HG02973 (cell line): ENCODE results near the gene NR1D2.
"Not testable (repeated sequence)": the region's sequence is repeated elsewhere in the genome, so short reads cannot be mapped to it uniquely, and the experiment has no call there.

Experiments
- ATAC-seq: cut with Tn5 transposase; IDR thresholded peaks from one replicate; pipeline ENCODE4 v1.9.1; 2021; ENCODE audit warnings: moderate library complexity; ENCODE audit not compliant: unreplicated experiment

NR1D2 gene

DNA sequence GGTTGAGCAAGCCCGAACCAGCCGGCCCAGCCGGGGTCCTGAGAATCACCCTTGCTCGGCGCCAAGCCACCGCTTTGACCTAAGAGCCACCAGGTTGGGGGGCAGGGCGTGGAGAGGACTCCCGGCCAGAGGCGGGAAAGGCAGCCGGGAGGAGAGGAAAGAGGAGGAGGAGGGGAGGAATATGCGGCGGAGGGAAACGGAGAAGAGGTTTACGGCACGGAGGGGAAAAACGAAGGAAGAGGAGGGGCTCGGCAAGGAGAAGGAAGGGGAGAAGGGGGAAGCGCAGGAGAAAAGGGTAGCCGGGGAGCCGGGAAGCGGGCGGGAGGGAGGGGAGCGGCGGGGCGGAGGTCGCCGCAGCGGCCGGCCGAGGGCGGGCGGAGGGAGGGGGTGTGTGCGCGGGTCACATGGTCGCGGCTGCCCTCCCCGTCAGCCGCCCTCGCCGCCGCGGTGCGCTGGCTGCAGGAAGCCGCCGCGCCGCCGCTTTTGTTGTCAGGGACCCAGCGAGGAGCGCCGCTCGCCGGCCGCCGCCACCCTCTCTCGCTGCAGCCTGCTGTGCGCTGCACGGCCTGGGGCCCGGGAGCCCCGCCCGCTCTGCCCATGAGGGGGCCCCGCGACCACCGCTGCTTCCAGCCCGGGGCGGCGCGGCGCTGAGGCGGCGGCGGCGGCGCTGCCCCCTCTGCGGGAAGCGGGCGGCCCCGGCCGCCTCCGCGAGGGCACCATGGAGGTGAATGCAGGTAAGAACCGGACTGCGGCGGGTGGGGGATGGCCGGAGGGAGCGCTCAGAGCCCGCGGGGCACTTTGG lies at the start of gene NR1D2:
Gene NR1D2, plus strand, starts transcription at position 426 of the 802 bp plus-strand sequence. Its CDS starts 293 bp downstream, at position 719.
- ATAC-seq: peak; percentile 51

DNA sequence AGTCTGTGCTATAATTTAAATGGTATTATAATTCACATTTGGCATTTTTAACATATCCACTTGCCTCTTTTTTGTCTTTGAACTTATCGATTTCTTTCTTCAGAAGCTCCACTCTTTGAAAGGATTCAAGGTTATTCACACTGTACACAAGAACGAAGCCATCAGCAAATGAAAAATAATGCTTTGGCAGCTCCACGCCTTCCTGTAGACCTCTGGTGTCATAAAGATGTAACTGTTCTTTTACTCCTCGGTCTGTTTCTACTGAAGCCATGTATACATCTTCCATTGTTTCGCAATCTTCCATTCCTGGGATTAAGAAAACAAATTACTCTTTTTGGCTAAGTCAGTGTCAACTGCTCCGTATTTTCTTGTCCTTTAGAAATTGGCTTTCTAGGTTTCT lies 44.3 kb upstream of the NR1D2 start:
- no peak for ATAC-seq

DNA sequence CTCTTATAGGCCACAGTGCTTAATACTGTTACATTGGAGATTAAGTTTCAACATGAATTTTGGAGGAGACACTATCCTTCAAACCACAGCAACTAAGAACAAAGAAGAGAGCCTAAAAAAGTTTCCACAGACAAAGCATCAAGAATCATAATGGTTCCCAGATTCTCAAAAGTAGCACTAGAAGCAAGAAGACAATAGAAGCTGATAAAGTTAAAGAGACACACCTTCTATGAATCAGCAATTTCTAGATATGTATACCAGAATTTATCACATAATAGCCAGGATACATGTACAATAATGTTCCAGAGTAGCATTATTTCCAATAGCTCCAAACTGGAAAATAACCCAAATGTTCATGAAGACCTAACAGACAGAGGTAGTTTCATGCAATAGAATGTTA lies 40.5 kb upstream of the NR1D2 start:
- no peak for ATAC-seq

DNA sequence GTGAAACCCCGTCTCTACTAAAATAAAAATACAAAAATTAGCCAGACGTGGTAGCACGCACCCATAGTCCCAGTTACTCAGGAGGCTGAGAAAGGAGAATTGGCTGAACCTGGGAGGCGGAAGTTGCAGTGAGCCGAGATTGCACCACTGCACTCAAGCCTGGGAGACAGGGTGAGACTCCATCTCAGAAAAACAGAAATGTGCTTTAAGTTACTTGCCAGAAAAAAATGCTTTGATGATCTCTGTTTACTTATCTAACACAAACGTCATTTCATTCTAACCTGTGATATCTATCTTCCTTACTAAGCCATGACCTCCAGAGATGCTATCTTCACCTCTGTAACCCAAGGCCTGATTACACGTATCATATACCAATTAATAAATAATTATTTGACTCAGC lies 35.7 kb upstream of the NR1D2 start:
- no peak for ATAC-seq

DNA sequence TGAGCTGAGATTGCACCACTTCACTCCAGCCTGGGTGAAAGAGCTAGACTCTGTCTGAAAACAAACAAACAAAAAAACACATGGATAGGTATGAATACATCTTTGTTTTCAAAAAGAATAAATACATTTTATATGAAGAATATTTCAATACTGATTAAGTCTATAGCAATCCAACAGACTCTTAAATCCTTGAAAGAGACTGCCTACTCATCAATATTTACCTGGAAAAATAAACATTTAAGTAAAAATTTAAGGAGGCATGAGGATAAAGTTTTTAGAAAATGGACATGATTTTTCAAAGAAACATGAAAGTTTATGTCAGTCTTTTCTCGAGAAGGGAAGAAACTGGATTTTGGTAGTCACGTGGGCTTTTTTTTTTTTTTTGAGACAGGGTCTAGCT lies 33.7 kb upstream of the NR1D2 start:
- no peak for ATAC-seq

DNA sequence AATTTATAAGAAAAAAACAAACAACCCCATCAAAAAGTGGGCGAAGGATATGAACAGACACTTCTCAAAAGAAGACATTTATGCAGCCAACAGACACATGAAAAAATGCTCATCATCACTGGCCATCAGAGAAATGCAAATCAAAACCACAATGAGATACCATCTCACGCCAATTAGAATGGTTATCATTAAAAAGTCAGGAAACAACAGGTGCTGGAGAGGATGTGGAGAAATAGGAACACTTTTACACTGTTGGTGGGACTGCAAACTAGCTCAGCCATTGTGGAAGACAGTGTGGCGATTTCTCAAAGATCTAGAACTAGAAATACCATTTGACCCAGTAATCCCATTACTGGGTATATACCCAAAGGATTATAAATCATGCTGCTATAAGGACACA lies 32.8 kb upstream of the NR1D2 start:
- ATAC-seq: not testable (repeated sequence)

DNA sequence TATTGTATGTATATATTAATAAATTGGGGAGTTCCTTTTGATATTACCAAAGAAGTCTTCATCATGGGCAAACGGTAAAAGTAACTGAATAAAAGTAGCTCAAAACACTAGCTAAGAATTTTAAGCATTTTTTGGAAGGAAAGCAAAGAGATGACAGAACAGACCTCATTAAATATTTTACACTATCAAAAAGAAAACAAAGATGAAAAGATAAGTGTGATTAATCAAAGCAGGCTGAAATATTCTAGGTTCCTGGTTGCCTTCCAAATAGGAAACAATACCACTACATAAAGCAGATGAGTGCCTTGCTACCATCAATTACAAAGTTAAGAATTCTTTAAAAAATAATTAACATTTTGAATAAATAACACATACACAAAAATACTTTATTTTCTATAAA lies 31.9 kb upstream of the NR1D2 start:
- no peak for ATAC-seq

DNA sequence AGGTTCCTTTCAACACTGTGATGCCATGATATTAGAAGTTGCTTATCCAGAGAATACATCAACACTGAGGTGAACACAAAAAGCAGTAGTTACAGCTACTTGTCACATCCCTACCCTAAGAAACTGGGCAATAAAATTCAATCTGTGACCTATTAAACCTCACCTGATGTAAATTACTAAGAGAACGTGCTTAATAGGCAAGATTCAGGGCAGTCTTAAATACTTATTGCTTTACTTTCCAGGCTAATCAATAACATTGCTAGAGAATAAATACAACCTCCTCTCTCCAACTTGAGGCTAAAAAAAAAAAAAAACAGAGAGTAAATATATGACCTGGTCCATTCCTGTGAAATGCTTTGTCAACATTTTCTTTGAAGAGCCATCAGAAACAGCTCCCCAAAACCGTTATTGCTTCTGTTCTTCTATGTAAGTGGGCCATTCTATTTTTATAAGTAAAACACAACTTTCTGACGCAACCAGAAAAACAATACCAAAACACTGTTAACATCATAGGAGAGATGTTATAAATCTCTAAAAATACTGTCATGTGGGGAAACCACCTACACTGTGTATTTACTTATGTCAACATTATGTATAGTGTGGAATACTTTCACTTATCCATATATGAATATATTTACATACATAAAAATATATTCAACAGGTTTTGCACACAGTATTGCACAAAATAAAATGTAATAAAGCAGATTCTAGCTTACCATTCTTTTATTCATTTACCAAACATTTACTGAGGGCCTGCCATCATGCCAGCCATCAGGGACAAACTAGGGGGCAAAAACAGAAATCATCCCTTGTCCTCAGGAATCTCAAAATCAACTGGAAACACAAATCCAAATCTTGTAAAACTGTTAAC lies 31.0 kb upstream of the NR1D2 start:
- ATAC-seq: no peak

DNA sequence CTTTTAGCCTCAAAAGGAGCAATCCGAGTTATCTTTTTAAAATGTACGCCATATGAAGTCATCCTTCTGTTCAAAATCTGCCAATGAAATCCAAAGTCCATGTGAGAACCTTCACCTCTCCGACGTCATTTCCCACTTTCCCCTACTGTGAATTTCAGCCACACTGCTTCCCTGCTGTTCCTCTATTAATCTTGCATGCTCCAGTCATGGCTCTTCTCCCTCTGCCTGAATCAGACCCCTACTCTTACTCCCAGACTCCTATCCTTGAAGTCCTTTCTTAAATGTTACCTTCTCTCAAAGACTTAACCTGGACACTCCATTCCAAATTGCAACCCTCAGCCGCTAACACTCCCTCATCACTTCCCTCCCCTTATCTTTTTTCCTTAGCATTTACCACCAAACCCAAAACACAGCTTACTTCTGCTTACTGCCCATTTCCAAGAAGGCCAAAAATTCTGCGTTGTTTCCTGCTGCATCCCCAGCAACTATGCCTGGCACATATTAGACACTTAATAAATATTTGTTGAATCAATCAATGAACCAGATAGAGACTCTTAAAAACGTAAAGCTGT lies 29.5 kb upstream of the NR1D2 start:
- ATAC-seq: no peak

DNA sequence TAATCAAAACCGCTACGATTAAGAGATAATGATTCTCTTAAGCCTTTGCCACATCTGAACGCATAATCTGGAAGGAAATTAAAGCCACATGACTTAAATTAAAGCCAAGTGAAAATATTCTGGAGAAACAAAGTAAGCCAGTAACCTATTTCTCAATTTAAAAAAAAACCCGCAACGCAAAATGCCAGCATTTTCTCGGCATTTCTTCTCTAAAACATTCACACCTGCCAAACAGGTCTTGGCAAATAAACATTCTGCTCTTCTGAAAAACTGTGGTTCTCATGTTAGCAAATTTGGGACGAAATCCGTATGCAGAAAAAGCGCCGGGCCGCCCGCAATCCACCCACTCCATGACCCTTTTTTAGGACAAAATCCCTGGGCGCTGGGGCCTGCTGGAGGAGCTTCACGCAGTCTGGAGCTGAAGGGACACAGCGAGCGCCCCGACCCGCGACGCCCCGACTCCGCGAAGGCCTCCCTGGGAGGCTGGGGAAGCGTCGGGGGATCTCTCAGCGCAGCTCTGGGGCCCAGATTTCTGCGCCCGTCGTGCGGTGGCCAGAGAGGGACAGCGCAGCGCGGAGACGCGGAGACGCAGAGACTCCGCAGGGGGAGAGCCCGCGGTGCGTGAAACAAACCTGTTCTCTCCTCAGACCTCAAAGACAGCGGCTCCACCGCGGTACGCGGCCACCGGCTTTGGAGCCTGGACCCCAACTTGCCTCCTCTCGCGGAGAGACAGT lies 28.8 kb upstream of the NR1D2 start:
- ATAC-seq: peak; percentile 36

DNA sequence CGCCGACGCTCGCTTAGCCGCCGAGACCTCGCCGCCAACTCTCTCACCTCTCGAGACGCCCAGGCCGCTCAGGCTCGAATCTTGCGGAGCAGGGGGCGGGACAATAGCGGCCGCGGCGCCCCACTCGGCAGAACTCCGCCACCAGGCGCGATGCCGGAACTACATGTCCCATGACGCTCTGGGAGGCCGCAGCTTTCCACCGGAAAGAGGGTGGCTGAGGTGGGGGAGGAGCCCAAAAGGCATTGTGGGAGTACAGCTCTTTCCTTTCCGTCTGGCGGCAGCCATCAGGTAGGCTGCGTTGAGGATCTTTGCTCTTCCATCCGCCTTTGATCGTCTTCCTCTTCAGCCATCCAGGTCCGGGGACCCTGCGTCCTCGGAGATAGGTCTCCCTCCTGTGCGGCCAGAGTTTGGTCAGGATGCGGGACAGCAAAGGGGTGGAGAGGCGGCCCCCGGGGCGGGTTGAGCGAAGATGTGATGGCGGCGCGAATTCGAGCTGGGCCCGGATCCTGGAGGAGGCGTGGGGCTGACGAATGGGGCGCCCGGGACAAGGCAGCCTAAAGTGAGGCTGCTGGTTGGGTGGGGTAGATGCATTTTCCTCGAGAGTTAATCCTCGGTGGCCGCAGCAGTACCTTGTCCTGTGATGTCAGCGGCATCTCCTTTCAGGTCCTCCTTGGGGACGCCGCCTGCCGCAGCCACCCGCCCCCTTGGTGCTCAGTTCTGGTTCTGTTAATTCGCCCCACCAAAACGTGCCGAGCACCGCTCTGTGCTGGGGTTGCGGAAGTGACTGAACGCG lies 28.0 kb upstream of the NR1D2 start, which contains the start of the genes NKIRAS1 and RPL15:
Gene NKIRAS1, minus strand, starts transcription at position 105 of the 793 bp plus-strand sequence. CDS start 6,086 bp downstream, outside the sequence.
Gene RPL15, plus strand, starts transcription at position 247 of the 793 bp plus-strand sequence. CDS start 728 bp downstream, outside the sequence.
- ATAC-seq: peak; percentile 95

DNA sequence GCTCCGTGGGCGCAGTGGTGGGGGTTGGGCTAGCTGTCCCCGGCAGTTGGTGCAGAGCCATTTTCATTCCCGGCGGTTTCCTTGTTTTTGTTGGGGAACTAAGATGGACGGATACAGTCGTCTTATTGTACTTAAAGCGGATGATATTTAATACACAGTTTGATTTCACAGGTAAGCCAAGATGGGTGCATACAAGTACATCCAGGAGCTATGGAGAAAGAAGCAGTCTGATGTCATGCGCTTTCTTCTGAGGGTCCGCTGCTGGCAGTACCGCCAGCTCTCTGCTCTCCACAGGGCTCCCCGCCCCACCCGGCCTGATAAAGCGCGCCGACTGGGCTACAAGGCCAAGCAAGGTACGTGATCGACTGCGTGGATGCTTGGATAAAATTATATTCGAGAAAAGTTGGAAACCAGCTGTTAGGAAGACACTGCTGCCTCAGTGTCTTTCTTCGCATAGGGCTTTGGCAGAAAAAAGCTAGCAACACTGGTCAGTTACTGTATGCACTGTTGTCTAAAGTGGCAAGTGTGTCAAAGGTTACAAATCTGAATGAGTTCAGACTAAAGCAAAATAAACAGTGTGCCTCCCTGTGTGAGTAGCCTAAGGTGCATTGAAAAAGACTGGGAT lies 27.3 kb upstream of the NR1D2 start:
- ATAC-seq: not testable (repeated sequence)

DNA sequence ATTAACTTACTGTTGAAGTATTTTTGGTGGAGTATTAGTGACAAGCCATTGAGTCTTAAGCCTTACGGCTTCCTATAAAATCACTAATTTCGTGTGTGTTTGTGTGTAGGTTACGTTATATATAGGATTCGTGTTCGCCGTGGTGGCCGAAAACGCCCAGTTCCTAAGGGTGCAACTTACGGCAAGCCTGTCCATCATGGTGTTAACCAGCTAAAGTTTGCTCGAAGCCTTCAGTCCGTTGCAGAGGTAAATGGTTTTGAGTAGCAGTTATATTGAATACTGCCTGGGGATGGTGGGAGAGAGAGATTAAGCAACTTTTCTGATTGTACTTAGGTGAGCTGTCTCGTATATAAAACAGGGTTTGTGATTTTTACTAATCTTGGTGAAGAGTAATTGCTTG lies 26.8 kb upstream of the NR1D2 start:
- not testable (repeated sequence) for ATAC-seq

DNA sequence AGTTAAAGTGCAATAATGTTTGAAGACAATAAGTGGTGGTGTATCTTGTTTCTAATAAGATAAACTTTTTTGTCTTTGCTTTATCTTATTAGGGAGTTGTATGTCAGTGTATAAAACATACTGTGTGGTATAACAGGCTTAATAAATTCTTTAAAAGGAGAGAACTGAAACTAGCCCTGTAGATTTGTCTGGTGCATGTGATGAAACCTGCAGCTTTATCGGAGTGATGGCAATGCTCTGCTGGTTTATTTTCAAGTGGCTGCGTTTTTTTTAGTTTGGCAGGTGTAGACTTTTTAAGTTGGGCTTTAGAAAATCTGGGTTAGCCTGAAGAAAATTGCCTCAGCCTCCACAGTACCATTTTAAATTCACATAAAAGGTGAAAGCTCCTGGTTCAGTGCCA lies 25.5 kb upstream of the NR1D2 start:
- no peak for ATAC-seq

DNA sequence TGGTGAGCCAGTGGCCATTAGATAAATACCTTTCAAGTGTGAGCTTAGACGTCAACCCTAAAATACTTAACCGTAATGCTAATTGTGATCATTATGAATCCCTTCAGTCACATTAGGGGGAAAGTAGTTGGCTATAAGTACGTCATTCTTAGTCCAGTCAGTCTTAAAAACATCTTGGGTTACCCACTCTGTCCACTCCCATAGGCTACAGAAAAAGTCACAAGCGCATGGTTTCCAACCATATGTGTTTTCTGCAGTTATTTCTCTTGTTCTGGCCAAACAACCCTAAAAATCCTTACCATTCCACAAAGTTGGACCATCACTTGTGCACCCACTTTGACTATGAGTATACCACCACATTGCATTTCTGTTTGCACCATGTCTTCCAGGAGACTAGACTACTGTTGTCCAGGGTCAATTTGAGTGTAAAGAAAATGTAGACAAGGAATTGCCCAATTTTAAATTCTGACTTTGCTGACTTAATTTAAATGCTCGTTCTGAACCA lies 24.9 kb upstream of the NR1D2 start:
- no peak for ATAC-seq

DNA sequence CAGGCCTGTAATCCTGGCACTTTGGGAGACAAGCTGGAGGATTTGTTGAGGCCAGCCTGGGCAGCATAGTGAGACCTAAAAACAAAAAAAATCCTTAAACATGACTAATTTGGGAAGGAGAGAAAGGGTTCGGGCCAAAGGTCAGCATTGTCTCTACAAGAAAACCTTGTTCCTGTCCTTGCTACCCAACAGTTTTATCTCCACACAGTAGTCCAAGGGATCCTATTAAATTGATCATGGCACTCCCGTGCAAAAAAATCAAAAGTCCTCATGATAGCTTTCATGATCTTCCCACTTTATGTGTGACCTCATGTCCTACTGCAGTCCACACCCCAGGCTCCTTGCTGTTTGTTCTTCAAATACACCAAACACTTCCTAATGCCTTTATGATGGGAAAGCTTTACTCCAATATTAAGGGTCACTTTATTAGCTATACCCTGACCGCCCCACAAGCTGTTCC lies 24.0 kb upstream of the NR1D2 start:
- no peak for ATAC-seq

DNA sequence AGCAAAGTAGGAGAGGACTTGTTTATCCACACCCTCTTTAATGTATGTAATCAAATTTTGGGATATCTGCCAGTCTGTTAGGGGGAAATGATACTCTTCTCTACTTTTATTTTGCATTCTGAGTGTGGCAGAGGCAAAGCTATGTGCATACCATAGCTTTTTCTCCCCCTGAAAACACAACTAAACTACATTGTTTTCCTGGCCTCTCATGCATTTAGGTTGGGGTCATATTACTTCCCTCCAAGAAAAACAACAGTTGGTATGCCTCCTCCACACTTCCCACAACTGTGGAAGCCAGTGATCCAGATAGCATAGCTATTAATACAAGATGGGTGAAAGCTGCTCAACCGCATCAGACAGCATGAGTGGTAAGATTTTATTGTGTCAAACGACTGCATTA lies 21.3 kb upstream of the NR1D2 start:
- no peak for ATAC-seq

DNA sequence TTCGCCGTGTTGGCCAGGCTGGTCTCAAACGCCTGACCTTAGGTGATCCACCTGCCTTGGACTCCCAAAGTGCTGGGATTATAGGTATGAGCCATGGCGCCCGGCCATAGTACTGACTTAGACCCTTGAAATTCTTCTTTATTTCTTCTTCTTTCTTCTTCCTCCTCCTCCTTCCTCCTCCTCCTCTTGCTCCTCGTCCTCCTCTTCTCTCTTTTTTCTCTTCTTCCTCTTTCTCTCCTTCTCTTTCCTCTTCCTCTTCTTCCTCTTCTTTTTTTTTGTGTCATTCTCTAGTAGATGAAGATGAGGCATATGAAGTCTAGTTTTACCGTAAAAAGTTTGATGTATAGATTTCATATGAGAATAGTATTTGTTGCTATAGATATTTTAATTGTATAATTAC lies 18.8 kb upstream of the NR1D2 start:
- no peak for ATAC-seq

DNA sequence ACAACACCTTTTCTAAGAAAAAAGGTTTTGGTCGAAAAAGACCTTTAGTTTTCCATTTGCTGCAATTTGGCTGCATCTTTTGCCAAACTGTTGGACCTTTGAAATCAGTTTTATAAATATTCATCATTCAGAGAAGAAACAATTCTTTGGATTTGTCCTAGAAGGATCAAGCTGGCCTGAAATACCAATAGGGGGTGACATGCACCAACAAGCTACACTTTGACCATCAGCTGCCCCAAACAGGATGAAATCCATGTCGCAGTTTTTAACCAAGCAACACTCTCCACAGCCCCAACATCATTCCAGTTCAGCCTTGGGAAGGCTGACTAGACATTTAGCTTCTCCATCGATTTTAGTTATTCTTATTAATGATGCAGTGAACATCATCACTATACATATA lies 18.4 kb upstream of the NR1D2 start:
- no peak for ATAC-seq
